Aortic smooth muscle cell (primary cell): ENCODE measurements around the gene C15orf62. TPM values are rescaled to one million over a fixed set of nuclear protein-coding genes. Genes with fewer than 3 reads are reported as not detected.

ENCODE experiments used
- total RNA-seq: library from RNA; depleted of rRNA; stranded (reverse); fragments of >200 nt; gene quantifications from 2 replicates; pipeline ENCODE4 v1.2.3, GENCODE V29; 2014

The C15orf62 gene, protein sequence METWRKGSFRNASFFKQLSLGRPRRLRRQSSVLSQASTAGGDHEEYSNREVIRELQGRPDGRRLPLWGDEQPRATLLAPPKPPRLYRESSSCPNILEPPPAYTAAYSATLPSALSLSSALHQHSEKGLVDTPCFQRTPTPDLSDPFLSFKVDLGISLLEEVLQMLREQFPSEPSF
- under 0.01 and 0.06 TPM in 2 replicates for total RNA-seq

DNA sequence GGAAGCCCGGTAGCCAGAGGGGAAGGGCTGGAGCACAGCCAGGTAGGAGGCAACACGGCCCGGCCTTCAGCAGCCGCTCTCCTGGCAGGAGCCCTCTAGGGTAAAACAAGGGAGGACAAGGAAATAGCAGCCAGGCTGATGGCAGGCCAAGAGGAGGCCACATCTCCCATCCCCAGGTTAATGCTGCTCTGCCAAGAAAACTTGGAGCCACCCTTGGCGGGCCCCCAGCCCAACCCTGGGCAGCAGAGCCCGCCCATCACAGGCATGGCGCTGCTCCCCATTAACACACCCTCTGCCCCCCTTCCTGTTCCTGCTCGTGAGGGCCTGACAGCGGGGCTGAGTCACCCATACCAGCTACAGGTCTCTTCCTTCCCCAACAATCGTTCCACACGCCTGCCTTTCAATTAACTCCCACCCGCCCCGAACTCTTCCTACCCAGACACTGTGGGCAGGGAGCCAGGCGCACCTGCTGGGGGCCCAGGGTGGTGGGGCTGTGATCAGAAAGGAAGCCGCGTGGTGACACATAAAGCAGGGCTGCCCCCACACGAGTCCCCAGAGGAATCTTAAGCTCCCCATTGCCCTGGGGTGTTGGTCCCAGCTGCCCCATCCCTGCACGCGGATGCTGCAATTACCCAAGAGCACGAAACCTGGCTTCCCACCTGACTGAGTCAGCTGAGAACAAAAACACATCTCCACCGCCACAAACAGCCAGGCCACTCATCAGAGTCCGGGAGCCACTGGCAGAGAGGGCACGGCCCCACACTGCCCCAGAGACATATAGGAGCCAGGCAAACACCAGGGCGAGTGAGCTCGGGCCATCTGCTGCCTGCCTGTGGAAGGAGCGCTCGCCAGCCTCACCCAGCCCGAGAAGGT lies at the start of gene C15orf62:
Gene C15orf62, plus strand, starts transcription at position 707 of the 873 bp plus-strand sequence. CDS start 516 bp downstream, outside the sequence.

DNA sequence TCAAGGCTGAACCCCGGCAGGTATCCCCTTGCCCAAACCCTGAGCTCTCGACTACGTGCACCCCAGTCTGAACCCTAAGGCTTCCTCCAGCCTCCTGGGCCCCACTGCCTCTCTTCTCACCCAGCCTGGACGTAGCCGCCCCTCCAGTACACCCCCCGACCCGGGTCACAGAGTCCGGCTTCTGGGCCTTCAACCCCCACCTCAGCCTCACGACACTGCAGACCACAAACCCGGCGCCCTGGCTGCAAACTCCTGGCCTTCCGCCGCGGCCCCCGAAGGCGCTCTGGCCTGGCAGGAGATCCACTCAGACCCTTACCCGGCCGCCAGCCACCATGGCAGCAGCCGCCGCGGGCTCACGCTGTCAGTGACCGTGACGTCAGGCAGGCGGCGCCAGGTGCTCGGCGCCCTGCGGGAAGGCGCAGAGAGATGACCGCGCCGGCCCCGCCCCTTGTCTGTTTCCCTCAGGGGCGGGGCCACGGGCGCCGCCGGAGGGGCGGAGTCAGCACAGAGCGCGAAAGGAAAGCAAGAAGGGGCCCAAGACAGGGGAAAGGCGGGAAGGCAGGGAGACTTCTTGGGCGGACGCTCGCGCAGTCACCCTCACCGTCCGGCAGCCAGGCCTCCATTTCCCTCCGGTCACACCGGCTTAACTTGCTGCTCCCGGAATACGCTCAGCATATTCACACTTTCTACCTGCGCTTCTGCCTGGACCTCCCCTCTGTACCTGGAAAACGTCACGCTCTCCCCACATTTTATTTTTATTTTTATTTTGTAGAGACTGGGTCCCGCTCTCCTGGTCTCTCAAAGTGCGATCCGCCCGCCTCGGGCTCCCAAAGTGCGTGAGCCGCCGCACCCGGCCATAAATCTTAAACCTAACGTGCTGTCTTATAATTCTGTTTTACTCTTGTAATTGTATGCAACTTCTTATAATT lies 14.6 kb upstream of the C15orf62 start, which contains the start of gene RMDN3:
Gene RMDN3, minus strand, starts transcription at position 372 of the 929 bp plus-strand sequence. CDS start 471 bp downstream, outside the sequence.

DNA sequence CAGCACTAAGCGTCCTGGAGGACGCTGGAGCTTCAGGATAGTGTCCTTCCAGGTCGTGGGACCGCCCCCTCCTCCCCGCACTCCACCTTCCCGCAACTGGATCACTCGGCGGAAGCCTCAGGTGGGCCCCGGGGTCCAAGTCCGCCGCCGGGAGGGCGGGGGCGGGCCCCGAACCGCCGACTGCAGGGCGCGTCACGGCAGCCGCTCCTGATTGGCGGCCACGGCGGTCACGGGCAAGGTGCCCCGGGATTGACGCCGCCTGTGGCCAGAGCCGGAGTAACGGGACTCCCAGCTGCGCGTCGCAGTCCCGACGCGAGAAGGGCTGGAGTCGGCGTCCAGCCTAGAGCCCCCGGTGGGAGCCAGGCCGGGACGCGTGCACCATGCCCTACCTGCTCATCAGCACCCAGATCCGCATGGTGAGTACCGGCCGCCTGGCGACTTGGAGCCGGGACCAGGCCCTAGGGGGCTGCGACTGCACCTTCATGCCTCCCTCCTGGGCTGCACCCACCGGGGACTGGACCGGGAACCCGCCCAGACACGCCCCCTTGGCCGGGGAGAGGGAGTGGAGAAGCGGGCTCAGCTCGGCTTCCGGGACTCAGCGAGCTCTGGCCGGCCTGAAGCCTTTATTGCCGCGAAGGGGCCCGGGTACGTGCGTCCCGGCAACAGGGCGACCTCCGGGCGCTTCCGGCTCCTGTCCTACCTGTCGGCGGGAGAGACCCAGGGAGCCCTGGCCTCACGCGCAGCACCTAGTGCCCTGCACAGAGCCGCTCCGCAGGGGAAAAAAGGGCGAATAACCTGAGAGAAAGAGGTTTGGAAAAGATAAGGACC lies 5.8 kb upstream of the C15orf62 start, which contains the start of gene GCHFR:
Gene GCHFR, plus strand, starts transcription at position 268 of the 828 bp plus-strand sequence. Its CDS starts 113 bp downstream, at position 381.

DNA sequence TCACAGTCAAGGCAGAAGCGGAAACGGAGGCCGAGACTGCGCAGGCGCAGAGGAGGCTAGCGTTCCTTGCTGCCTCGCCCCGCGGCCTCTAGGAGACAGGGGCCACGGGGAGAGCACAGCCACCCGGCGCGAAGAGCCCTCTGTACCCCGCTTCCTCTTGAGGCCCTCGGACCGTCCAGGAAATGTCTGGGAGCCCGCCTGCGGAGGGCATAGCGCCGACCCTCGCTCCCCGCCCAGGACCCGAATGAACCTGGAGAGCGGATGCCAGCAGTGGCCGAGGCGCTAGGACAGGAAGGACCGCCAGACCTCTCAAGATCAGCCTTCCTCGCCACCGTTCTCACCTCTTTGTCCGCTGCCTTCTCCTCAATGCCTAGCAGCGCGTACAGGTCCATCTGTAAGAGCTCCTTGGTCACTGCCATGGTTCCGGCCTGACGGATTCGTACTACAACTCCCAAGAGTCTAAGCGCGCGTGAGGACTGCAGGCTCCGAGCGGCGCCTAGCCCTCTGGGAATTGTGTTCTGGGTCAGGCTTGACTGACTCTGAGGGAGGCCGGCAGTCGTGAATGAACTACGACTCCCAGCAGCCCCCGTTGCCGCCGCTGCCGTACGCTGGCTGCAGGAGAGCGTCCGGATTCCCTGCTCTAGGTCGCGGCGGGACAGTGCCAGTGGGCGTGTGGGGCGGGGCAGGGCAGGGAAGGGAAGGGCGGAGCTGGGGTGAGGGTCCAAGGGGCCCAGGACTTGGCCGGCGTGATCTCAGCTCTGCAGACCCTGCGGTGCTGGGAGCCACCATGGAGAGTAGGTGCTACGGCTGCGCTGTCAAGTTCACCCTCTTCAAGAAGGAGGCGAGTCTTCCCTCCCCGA lies 37.5 kb downstream of the C15orf62 start, which contains the start of the genes DNAJC17 and ZFYVE19:
Gene DNAJC17, minus strand, starts transcription at position 446 of the 860 bp plus-strand sequence. Its CDS starts 27 bp downstream, at position 419.
Gene ZFYVE19, plus strand, starts transcription at position 62 of the 860 bp plus-strand sequence. Its CDS starts 501 bp downstream, at position 563.

Other genes with a start within 250 kb of the C15orf62 start
- gene CCDC32, start 204.9 kb upstream of the C15orf62 start, total RNA-seq, result 10.5 and 17.3 TPM in 2 replicates
- 8.9 and 12.6 TPM in 2 replicates for gene RPUSD2, start 200.7 kb upstream of the C15orf62 start, total RNA-seq
- gene KNL1, start 175.7 kb upstream of the C15orf62 start, total RNA-seq, result 10.8 and 15.3 TPM in 2 replicates
- 4.0 and 6.9 TPM in 2 replicates for gene RAD51, start 74.8 kb upstream of the C15orf62 start, total RNA-seq
- 16.0 and 24.0 TPM in 2 replicates for gene RMDN3, start 14.7 kb upstream of the C15orf62 start, total RNA-seq
- 2.4 and 3.2 TPM in 2 replicates for gene GCHFR, start 5.9 kb upstream of the C15orf62 start, total RNA-seq
- 13.7 and 14.0 TPM in 2 replicates for gene ZFYVE19, start 37.1 kb downstream of the C15orf62 start, total RNA-seq
- 19.3 and 35.3 TPM in 2 replicates for gene DNAJC17, start 37.5 kb downstream of the C15orf62 start, total RNA-seq
- gene PPP1R14D, start 58.7 kb downstream of the C15orf62 start, total RNA-seq, result not detected in 2 replicates
- 0.06 and 0.26 TPM in 2 replicates for gene SPINT1, start 74.1 kb downstream of the C15orf62 start, total RNA-seq
- gene RHOV, start 104.3 kb downstream of the C15orf62 start, total RNA-seq, result 0.06 TPM in 1 of 2 replicates, not detected in the other
- 41.8 and 51.5 TPM in 2 replicates for gene VPS18, start 124.5 kb downstream of the C15orf62 start, total RNA-seq
- gene DLL4, start 159.4 kb downstream of the C15orf62 start, total RNA-seq, result 0.56 and 1.5 TPM in 2 replicates
- 2.8 and 5.3 TPM in 2 replicates for gene CHAC1, start 183.5 kb downstream of the C15orf62 start, total RNA-seq